MCF 10A (cell line): ENCODE measurements around the gene DARS1. TPM values are rescaled to one million over a fixed set of nuclear protein-coding genes. Genes with fewer than 3 reads are reported as not detected.

Source experiments
- BruUV-seq: library from RNA; stranded (reverse); fragments of 400-500 nt; replicated peaks from 2 replicates; lab custom pipeline; 2021; lab: Mats Ljungman, UMichigan
- CTCF ChIA-PET: fragments of 300-600 bp; sonication (Branson Sonifier 250); formaldehyde crosslinking; extraction: SDS; loops from one replicate; lab custom pipeline; 2021; ENCODE audit warnings: antibody characterized with exemption, inconsistent platforms; lab: Yijun Ruan, JAX
- POLR2A ChIA-PET: fragments of 300-600, 350-650 bp; sonication (Branson Sonifier 250); formaldehyde crosslinking; extraction: SDS; loops from one replicate; lab custom pipeline; 2020; ENCODE audit warnings: antibody characterized with exemption, inconsistent platforms; lab: Yijun Ruan, JAX
- DNase-seq: peaks from one replicate; pipeline ENCODE4 v3.0.0-alpha.2; 2018; ENCODE audit not compliant: unreplicated experiment
- H3K27ac Mint-ChIP-seq: one replicate; pipeline ENCODE4 v1.8.0; 2022; ENCODE audit warnings: mild to moderate bottlenecking, low read depth, mixed read lengths; ENCODE audit not compliant: unreplicated experiment
- H3K27me3 Mint-ChIP-seq: one replicate; pipeline ENCODE4 v1.8.0; 2022; ENCODE audit warnings: mixed read lengths; ENCODE audit not compliant: insufficient read depth, unreplicated experiment
- H3K36me3 Mint-ChIP-seq: one replicate; pipeline ENCODE4 v1.8.0; 2022; ENCODE audit warnings: mild to moderate bottlenecking, moderate library complexity, mixed read lengths; ENCODE audit not compliant: insufficient read depth, unreplicated experiment
- H3K4me1 Mint-ChIP-seq: one replicate; pipeline ENCODE4 v1.8.0; 2022; ENCODE audit warnings: mixed read lengths; ENCODE audit not compliant: insufficient read depth, unreplicated experiment
- H3K4me3 Mint-ChIP-seq: one replicate; pipeline ENCODE4 v1.8.0; 2022; ENCODE audit warnings: mild to moderate bottlenecking, moderate library complexity, mixed read lengths; ENCODE audit not compliant: unreplicated experiment
- H3K9me3 Mint-ChIP-seq: one replicate; pipeline ENCODE4 v1.8.0; 2022; ENCODE audit warnings: mixed read lengths; ENCODE audit not compliant: unreplicated experiment
- intact Hi-C: fragments of 100-400 bp; cut with micrococcal nuclease; formaldehyde crosslinking; loops from 2 replicates; pipeline ENCODE4 v1.14.1; 2022
- total RNA-seq: library from RNA; stranded (reverse); gene quantifications from 2 replicates; pipeline ENCODE4 v1.2.3, GENCODE V29; 2022
- TF ChIP-seq, protein P1 (sequence below): fragments of 200-600 bp; IDR thresholded peaks from one replicate; pipeline ENCODE4 v1.8.0; 2022; ENCODE audit warnings: antibody characterized with exemption, mild to moderate bottlenecking; ENCODE audit not compliant: unreplicated experiment

DARS1 gene
- total RNA-seq, 1 experiment from 2014 or later = 66.5 TPM

DNA sequence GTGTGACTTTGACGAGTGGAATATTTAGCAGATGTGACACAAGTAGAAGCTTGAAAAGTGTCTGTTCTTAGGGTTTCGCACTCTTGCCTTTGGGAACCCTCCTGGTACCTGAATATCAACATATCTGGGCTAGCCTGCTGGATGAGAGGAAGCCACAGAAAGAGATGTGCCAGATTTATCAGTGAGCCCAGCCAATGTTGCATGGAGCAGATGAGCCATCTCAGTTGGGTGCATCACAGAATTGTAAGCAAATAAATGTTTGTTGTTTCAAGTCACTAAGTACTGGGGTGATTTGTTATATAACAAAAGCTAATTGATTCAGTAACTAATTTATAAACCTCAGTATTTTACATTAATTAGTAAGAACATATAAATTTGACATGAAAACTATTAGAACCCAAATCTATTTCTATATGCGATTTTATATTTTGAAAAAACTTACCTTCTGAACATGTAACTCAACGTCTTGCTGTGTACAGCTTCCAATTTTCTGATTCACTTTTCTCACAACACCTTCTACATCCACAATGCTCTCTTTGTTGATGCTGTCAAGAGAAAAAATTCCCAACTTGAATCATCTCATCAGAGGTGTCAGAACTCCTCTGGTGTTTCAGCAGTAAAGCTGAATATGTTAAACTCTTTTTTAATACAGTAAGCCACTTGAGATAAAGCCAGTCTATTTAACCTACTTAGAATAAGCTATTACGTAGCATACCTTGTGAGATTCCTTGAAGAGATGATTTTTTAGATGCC, 42.3 kb downstream of the DARS1 start:
- ChIA-PET POLR2A (interaction anchor here (0.6 kb wide), 1 partner anchor 12 kb away, joined by 6 read pairs; no protein-coding TSS in a partner anchor), CTCF (interaction anchor here (0.5 to 1.2 kb wide), 2 partner anchors 26 to 193 kb away, joined by 4 to 6 read pairs; no protein-coding TSS in a partner anchor)
- TF ChIP-seq, protein P1, sequence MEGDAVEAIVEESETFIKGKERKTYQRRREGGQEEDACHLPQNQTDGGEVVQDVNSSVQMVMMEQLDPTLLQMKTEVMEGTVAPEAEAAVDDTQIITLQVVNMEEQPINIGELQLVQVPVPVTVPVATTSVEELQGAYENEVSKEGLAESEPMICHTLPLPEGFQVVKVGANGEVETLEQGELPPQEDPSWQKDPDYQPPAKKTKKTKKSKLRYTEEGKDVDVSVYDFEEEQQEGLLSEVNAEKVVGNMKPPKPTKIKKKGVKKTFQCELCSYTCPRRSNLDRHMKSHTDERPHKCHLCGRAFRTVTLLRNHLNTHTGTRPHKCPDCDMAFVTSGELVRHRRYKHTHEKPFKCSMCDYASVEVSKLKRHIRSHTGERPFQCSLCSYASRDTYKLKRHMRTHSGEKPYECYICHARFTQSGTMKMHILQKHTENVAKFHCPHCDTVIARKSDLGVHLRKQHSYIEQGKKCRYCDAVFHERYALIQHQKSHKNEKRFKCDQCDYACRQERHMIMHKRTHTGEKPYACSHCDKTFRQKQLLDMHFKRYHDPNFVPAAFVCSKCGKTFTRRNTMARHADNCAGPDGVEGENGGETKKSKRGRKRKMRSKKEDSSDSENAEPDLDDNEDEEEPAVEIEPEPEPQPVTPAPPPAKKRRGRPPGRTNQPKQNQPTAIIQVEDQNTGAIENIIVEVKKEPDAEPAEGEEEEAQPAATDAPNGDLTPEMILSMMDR = no peak
- Mint-ChIP-seq H3K4me3 (no peak overlapping the region), H3K36me3 (peaks cover 37% of the 10 kb centered on the region), H3K27ac (no peak overlapping the region), H3K4me1 (peaks cover 16% of the 10 kb centered on the region), H3K27me3 (no peaks in the 10 kb centered on the region), H3K9me3 (no peaks in the 10 kb centered on the region)
- DNase-seq = no peak
- no TSS peak for BruUV-seq
- intact Hi-C loops = no loop called here

DNA sequence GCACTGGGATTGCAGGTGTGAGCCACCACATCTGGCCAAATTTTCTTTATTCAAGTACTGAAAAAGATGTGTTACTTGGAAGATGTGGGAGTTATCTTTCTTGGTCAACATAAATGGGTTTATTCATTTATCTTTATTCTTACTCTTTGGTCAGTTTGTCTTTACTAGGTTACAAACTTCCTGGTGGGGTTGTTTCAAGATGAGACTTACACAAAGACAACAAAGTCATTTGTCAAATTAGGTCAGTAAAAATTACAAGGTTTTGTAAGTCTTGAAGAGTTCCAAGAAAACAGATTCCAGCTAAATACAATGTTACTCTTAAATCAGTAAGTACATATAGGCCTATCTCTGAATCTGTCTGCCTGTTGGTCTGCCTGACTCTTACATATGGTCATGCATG, 48.9 kb downstream of the DARS1 start:
- POLR2A ChIA-PET = no interaction called here
- no TSS peak for BruUV-seq
- no peak for DNase-seq
- CTCF ChIA-PET = interaction anchor here (1.4 kb wide), 1 partner anchor 441 kb away, joined by 3 read pairs; no protein-coding TSS in a partner anchor
- Mint-ChIP-seq H3K4me1 (no peaks in the 10 kb centered on the region), H3K27ac (no peak overlapping the region), H3K36me3 (peaks cover 37% of the 10 kb centered on the region), H3K27me3 (no peaks in the 10 kb centered on the region), H3K4me3 (no peak overlapping the region), H3K9me3 (no peaks in the 10 kb centered on the region)
- TF ChIP-seq, protein P1 = no peak
- intact Hi-C loops = no loop called here

DNA sequence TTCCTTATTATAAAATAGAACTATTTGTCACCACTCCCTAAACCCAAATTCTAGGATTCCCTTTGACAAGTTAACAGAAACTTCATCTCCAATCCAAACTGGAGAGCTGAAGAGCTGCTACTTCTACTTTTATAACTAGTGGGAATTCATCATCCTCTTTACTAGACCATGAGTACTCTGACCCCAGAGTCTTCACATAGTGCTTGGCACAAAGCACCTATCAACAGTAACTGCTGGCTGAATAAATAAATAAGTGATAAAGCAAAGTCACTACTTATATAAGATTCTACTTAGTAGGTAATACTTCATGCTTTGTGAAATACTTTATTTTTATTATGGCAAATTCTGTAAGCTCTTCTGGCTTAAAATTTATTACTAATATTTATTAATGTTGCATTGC, 49.5 kb downstream of the DARS1 start:
- Mint-ChIP-seq H3K4me1 (no peaks in the 10 kb centered on the region), H3K4me3 (no peak overlapping the region), H3K27ac (no peak overlapping the region), H3K27me3 (no peaks in the 10 kb centered on the region), H3K36me3 (peaks cover 39% of the 10 kb centered on the region), H3K9me3 (no peaks in the 10 kb centered on the region)
- no TSS peak for BruUV-seq
- intact Hi-C loops = no loop called here
- CTCF ChIA-PET = interaction anchor here (1.0 to 1.4 kb wide), 2 partner anchors 14 to 441 kb away, joined by 3 read pairs; no protein-coding TSS in a partner anchor
- DNase-seq = no peak
- POLR2A ChIA-PET = no interaction called here
- TF ChIP-seq, protein P1 = no peak

DNA sequence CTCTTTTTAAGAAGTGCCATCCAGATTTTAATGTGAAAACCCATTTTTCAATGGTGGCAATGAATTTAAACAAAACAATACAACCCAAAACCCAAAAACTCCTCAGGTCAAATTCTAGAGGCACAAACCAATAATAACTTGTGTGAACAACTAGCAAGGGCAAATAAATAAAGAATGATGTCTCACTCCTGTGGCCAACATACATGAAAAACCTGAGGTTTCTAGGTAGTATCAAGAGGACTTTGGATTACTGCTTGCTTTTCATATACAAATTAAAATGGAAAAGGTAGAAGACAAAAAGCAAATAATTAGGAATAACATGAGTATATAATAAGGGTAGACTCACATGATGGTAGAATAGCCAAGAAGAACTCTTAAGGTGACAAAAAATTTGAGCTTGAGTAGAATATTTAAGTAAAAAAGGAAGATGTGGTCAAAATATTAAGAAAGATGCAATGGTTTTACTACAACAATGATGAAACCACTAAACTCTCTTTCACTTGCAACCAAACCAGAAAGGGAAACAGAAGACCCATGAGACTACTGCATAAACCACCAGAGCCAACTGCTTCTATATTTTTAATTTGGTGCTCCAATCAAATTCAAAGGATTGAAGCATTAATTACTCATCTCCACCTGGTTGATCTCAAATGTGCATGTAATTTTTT, 53.5 kb downstream of the DARS1 start:
- no peak overlapping the region for H3K27ac Mint-ChIP-seq
- POLR2A ChIA-PET = interaction anchor here (1.5 kb wide), 1 partner anchor 28 kb away, joined by 3 read pairs; no protein-coding TSS in a partner anchor

More for the DNA sequence above, 53.5 kb downstream of the DARS1 start:
- Mint-ChIP-seq H3K9me3 (no peaks in the 10 kb centered on the region), H3K4me1 (no peaks in the 10 kb centered on the region), H3K4me3 (no peak overlapping the region), H3K36me3 (peaks cover 54% of the 10 kb centered on the region), H3K27me3 (no peaks in the 10 kb centered on the region)
- TF ChIP-seq, protein P1 = no peak
- TSS peak; percentile 11 for BruUV-seq
- intact Hi-C loops = no loop called here
- no peak for DNase-seq
- CTCF ChIA-PET = interaction anchor here (0.6 to 0.7 kb wide), 2 partner anchors 14 to 24 kb away, joined by 3 to 4 read pairs; no protein-coding TSS in a partner anchor
